ENCODE data around the gene SMC6. TPM values are rescaled to one million over a fixed set of nuclear protein-coding genes. Genes with fewer than 3 reads are reported as not detected.

Gene SMC6
- total and polyA plus RNA-seq, 4 donors, result 6.9 to 34.8 (median 10.6) TPM

- Histone ChIP-seq H3K9ac (ENCODE audit: insufficient read depth in 1 of 2, low read length in 2 of 2) (no peak overlapping the region), H3K9me3 (ENCODE audit: control insufficient read depth in 4 of 4, insufficient read depth in 3 of 4, low read length in 3 of 4) (no peaks in the 10 kb centered on the region), H3K27ac (ENCODE audit: low read depth in 1 of 2, low read length in 1 of 2) (no peak overlapping the region), H3K4me1 (ENCODE audit: control insufficient read depth in 5 of 5, insufficient read depth in 5 of 5, low read length in 5 of 5) (peaks cover 0 to 2% (median 0%) of the 10 kb centered on the region in 5 donors), H3K4me3 (no peak overlapping the region), H3K27me3 (ENCODE audit: control insufficient read depth in 3 of 3, insufficient read depth in 3 of 3, low read length in 2 of 3) (no peaks in the 10 kb centered on the region), H3K36me3 (ENCODE audit: control insufficient read depth in 4 of 4, insufficient read depth in 4 of 4, low read length in 4 of 4) (peaks cover 2 to 10% (median 6%) of the 10 kb centered on the region in 4 donors)
- no peak for TF ChIP-seq CTCF (IDR thresholded peaks at IDR 0.05; ENCODE audit: control extremely low read depth, extremely low read depth)
- WGBS, 2 donors, result 95 to 99% methylated on average over 2 of the region's 2 CpGs
- DNase-seq (no peak), ATAC-seq (ENCODE audit: insufficient read depth, low FRiP score) (no peak)
Measured at GRCh38 chr2:17771956-17772355, 18.3 kb upstream of the SMC6 start.

- peaks cover 0 to 2% (median 0%) of the 10 kb centered on the region in 5 donors for H3K4me1 ChIP-seq (ENCODE audit: control insufficient read depth in 5 of 5, insufficient read depth in 5 of 5, low read length in 5 of 5)
- no peak overlapping the region for H3K27ac ChIP-seq (ENCODE audit: low read depth in 1 of 2, low read length in 1 of 2)
- no peaks in the 10 kb centered on the region for H3K27me3 ChIP-seq (ENCODE audit: control insufficient read depth in 3 of 3, insufficient read depth in 3 of 3, low read length in 2 of 3)
- no peak overlapping the region for H3K9ac ChIP-seq (ENCODE audit: insufficient read depth in 1 of 2, low read length in 2 of 2)
- no peak for DNase-seq
- WGBS, 2 donors, result 83 to 92% methylated on average over 4 of the region's 4 CpGs
- peaks cover 2 to 9% (median 6%) of the 10 kb centered on the region in 4 donors for H3K36me3 ChIP-seq (ENCODE audit: control insufficient read depth in 4 of 4, insufficient read depth in 4 of 4, low read length in 4 of 4)
- H3K9me3 ChIP-seq (ENCODE audit: control insufficient read depth in 4 of 4, insufficient read depth in 3 of 4, low read length in 3 of 4), result no peaks in the 10 kb centered on the region
- no peak overlapping the region for H3K4me3 ChIP-seq
- ATAC-seq (ENCODE audit: insufficient read depth, low FRiP score), result no peak
- TF ChIP-seq CTCF (IDR thresholded peaks at IDR 0.05; ENCODE audit: control extremely low read depth, extremely low read depth), result no peak
Measured at GRCh38 chr2:17768894-17769293, 15.3 kb upstream of the SMC6 start.

GRCh38 chr2:17765398-17765797 lies 11.8 kb upstream of the SMC6 start:
- Histone ChIP-seq H3K27me3 (ENCODE audit: control insufficient read depth in 3 of 3, insufficient read depth in 3 of 3, low read length in 2 of 3) (no peaks in the 10 kb centered on the region), H3K4me1 (ENCODE audit: control insufficient read depth in 5 of 5, insufficient read depth in 5 of 5, low read length in 5 of 5) (peaks cover 0 to 2% (median 0%) of the 10 kb centered on the region in 5 donors), H3K27ac (ENCODE audit: low read depth in 1 of 2, low read length in 1 of 2) (no peak overlapping the region), H3K36me3 (ENCODE audit: control insufficient read depth in 4 of 4, insufficient read depth in 4 of 4, low read length in 4 of 4) (peaks cover 2 to 7% (median 5%) of the 10 kb centered on the region in 4 donors), H3K4me3 (no peak overlapping the region), H3K9ac (ENCODE audit: insufficient read depth in 1 of 2, low read length in 2 of 2) (no peak overlapping the region), H3K9me3 (ENCODE audit: control insufficient read depth in 4 of 4, insufficient read depth in 3 of 4, low read length in 3 of 4) (no peaks in the 10 kb centered on the region)
- no peak for TF ChIP-seq CTCF (IDR thresholded peaks at IDR 0.05; ENCODE audit: control extremely low read depth, extremely low read depth)
- ATAC-seq (ENCODE audit: insufficient read depth, low FRiP score), result no peak
- DNase-seq, result no peak
- 86 to 91% methylated on average over 2 of the region's 2 CpGs for WGBS, 2 donors
